Endothelial cell of hepatic sinusoid (primary cell): Measurements from ENCODE around the gene SP3.

ENCODE experiments used
- in situ Hi-C: cut with HindIII; loops from 2 replicates; pipeline ENCODE4 v1.10.0; 2017; ENCODE audit warnings: low sequenced_read_pairs

Gene SP3

DNA sequence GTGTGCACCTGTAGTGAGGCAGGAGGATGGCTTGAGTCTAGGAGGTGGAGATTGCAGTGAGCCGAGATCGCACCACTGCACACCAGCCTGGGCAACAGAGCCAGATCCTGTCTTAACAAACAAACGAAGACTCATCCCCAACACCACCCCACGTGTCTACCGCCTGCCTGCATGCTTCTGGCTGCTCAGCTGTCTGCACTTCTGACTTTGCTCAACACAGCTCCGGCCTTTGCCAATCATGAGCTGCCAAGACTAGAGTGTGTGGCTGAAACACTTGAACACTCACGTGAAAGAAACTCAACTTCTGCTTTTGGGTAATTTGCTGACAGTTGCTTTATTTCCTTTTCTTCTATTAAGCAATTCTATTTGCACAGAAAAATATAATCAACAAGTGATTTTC lies 32.1 kb upstream of the SP3 start:
- in situ Hi-C loops: no loop called here

DNA sequence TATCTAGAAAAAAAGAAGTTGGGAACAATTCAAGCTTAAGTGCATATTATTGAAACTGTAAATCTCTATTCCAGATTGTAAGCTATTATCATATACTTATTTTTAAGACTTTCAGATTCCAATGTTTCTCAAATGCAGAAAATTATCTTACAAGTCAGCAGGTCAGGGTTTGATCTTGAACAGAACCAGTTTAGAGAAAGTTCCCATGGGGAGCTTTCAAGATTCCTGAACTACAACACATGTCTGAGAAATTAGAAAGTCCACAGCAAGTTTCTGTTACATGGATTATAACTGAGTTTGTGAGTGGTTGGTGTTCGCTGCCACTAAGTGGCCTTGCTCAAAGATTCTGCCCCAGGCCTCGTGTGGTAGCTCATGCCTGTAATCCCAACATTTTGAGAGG lies 31.6 kb upstream of the SP3 start:
- in situ Hi-C loops: no loop called here

DNA sequence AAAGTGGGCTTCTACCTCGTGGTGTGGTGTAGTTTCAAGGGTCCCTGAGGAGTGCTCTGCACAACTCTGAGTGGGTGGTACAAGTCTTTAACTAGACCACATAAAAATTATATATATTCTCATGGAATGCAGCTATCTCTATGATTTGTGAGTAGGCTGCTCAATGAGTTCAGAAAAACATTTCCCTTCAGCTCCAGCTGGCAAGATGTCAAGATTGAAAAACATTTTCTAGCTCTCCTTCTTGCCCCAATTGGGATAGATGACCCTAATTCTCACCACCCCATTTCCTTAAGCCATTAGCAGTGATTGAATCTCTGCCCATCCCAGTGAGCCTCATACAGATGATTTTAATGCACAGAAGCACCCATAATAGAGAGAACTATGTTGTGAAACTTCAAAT lies 28.3 kb upstream of the SP3 start:
- in situ Hi-C loops: no loop called here

DNA sequence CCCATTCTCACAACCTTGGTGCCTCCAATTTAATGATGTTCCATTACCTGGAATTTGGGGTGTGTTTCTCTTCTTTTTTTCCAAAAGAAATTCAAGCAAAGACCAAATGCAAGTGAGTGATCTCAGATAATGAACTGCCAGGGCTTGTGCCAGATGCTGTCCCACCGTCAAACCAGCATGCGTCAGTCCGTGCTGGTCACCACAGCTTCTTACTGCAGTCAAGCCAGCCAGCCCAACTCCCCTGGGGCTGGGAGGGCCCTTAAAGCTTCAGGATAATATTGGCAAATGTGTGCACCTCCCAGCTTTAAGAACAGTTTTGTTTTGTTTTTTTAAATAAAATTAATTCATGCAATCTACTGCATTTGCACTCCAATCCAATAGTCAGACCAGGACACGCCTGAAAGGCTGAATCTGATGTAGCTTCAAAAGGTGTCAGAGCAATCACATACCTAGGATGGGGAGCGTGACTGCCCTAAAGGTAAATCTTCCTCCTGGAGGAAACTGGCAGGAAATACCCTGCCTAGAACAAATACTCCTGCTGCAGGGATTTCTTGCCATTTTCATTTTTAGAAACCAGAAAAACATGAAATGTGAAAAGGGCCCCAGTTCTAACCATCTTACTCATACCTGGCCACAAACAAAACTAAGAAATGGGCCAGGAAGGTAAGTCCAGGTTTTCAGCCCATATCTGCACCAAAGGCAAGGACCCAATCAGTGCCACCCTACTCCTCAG lies 26.8 kb upstream of the SP3 start:
- in situ Hi-C loops: no loop called here

DNA sequence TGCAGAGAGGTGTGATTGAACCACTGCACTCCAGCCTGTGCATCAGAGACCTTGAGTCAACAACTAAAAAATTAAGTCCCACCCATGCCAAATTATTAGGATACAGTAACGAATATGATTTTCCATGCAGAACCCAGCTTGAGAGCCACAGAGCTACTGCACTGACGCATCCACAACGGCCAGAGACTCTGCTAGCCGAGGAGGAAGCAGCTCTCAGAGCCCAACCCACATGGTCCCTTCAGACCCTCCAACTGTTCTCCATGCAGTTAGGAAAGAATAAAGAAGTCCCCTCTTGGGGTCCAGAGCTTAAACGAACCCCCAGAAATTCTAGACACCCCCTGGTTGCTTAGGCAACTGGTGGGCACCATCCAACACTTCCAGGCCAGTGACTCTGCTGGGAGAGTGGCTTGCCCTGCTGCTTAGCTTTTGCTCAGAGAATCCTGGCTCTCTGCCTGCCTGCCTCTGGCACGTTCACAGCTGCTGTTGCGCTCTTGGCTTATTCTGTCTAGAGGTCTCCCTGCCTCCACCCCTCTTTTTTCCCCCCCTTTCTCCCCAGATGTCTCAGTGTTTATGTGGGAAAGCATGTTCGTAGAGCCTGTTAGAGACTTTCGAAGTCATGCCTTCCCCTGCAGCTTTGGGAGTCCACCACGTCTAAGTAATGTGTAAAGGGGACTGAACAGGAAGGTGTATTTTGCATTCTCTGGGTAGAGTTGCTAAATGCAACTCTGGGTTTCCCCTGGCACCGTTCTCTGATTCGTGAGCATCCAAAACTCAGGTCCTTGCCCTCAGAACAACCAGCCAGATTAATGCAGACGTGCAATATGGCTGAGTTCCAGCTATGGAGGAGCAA lies 26.0 kb upstream of the SP3 start:
- in situ Hi-C loops: no loop called here

DNA sequence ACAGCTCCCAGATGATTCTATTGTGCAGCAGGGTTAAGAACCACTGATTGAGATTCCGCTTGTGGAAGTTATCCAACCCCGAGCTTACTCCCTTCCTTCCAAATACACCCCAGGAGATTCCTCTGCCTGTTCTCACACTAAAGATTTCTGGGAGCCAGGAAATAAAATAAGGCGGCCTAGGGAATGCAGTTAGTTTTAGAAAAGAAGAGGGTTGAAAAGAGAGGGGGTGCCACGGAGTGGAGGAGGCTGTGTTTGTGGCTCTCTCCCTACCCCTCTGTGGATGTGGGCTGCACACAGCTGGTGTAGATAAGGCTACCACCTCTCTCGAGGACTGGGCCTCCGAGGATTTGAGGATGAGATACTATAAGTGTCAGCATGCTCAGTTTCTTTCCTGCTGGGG lies 25.1 kb upstream of the SP3 start:
- in situ Hi-C loops: no loop called here

DNA sequence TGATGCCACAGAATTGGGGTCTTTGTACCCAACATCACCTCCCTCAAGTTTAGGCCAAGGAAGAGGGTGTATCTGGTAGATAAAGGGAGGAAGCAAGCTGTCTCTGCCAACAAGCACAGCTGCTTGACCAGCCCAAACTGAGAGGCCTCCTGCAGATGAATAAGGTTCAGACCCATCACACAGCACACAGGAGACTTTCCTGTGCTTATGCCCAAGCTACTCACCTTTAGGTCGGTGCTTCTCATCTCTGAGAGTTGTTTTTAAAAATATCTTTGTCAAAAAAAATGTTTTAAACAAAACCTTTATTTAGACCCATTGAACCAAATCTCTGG lies 24.7 kb upstream of the SP3 start:
- in situ Hi-C loops: loop anchor here (5.0 kb wide), 1 partner anchor 58 kb away; no protein-coding TSS in a partner anchor

DNA sequence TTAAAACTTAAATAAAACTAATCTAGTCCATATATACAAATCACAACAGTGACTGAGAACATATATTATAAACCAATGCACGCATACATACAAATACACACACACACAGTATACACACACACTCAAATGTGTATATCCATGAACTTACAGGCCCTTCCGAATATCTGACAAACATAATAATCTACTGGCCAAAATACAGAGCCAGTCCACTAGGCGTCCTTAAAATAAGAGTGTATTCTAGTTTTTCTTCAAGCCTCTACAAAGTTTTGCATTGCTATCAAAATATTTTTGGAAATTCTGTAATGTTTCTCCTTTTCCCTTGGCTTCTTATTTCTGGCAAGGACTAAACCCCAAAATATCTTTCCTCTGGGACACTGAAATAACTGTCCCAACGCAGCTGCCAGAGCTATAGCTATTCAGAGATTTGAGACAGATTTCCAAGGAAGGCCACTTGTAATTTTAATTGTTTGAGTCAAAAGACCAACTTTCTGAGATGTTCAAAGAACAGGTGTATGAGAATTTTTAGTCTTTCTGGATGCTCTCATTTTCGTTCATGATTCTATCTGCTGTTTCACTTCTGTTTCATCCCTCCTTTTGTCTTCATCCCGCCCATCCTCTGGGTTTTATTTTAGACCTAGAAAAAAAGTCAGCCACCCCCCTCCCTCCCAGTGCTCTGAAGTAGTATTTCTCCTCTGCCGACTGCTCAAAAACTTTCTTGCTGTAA lies 24.1 kb upstream of the SP3 start:
- in situ Hi-C loops: loop anchor here (5.0 kb wide), 1 partner anchor 57 kb away; no protein-coding TSS in a partner anchor

DNA sequence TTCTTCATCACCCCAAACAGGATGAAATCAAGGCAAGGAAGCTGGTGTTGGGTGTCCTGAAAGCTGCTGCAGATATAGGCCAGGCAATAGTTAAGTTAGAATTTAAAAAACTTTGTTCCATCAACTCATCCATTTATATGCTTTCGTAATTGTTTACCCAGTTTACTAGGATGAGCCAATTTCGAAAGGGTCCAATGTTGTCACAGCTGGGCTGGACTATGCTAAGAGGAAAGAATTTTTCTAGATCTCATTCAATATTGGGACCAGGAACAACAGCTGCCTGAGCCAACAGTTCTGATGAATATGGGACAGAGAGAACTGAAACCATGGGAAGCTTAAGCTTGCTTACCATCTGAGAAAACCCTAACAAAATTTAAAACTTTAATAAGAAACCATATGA lies 21.6 kb upstream of the SP3 start:
- in situ Hi-C loops: loop anchor here (5.0 kb wide), 1 partner anchor 55 kb away; no protein-coding TSS in a partner anchor

DNA sequence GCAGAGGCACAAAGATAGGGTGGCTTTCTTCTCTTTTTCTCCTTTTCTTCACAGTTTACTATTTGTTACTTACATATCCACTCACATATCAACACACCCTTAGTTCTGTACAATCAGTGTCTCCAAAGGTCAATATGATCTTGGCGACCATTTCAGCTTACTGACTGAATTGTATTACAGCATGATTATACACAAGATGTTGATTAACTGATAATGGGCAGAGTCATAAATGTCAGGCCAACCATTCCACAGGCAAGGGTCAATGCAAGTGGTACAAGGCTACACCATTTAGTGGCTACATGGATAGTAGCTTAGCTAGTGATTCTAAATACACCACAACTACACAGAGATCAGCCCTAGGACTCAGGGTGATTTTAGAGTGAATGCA lies 20.4 kb upstream of the SP3 start:
- in situ Hi-C loops: loop anchor here (5.0 kb wide), 1 partner anchor 53 kb away; no protein-coding TSS in a partner anchor

DNA sequence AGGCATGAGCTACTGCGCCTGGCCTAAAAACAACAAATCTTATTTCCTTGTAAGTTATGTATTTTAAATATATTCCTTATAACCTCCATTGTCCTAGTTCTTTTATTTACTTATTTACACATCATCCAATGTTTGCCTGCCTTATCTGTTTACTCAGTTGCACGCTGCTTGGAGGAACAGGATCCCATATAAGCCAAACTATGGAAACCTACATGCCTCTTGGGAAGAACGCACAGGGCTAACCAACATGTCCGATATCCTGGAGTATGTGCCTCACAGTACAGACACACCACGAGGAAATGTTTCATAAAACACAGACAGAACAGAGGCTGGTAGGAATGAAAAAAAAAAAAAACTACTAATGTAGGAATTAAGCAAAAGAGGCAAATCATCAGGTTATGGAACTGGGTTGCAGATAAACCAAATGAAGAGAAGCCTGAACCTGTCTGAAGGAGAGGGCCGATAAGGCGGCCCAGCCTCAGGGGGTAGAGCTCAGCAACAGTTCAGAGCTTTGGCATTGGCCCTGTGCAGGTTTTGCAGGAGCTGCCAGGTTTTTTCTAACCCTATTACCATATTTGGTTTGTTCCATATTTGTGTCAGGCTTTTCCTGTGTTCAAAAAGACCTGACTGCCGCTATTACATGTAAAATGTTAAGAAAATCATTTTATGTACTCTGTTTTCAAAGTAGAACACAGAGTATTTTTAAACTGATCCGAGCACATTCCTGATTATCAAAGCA lies 19.9 kb upstream of the SP3 start:
- in situ Hi-C loops: loop anchor here (5.0 kb wide), 1 partner anchor 53 kb away; no protein-coding TSS in a partner anchor

DNA sequence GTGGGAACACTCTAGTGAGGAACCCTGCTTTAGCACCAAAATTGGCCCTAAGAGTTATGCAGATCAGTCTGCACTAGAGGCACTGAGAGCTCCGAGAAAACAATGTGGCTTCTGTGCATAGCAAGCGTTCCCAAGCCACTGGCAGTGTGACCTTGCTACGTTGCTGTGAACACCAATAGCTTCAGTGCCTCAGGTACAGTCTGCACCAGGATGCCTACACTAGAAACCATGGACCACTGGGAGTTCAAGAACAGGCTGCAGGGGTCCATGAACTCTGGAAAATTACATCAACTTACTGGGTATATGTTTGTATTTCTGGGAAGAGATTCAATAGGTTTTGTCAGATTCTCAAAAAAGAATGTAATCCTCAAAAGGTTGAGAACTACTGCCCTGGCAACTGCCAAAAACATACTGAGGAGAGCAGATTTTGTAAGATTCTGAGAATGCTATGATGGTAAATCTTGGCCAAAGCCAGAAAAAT lies 18.3 kb upstream of the SP3 start:
- in situ Hi-C loops: no loop called here

DNA sequence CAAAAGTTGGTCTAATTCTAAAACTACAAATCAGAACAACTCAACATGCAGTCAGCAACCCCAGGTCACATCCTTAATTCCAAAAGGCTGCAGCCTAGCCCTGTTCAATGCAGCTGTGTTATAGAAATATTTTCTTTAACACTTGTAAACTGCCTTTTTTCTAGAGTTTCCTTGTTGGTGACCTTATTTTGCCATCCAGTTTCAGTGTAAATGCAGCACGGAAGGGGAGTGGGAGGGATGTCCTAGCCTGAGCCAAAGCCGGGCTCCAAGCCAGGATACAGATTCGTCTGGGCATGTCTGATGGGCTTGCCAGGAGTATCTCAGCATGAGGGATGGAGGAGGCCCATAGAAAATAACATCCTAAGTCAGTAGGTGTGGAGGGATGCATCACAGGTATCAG lies 17.7 kb upstream of the SP3 start:
- in situ Hi-C loops: no loop called here

DNA sequence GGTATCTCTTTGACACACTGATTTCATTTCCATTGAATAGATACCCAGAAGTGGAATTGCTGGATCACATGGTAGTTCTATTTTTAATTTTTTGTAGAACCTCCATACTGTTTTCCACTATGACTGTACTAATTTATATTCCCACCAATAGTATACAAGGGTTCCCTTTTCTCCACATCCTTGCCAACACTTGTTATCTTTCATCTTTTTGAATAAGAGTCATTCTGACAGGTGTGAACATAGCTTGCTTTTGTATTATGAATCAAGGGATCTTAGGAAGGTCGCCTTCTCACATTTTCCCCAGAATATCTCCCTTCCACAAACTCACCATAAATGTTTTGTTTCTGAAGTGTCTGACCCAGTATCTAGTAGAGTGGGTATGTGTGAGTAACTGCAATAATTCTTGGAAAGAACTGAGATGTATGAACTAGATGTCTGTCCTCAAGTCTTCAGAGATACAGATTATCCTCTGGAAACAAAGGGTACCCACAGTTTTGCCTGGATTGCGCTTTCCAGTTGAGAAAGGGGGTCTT lies 17.1 kb upstream of the SP3 start:
- in situ Hi-C loops: no loop called here

DNA sequence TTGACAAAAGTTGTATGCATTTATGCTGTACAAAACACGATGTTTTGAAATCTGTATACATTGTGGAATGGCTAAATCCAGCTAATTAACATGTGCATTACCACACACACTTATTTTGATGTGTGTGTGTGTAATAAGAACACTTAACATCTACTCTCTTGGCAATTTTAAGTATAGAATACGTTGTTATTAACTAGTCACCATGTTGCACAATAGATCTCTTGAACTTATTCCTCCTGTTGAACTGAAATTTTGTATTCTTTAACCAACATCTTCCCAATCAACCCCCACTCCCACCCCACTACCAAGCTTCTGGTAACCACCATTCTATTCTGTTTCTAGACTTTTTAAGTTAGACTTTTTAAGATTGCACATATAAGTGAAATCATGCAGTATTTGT lies 16.3 kb upstream of the SP3 start:
- in situ Hi-C loops: no loop called here

DNA sequence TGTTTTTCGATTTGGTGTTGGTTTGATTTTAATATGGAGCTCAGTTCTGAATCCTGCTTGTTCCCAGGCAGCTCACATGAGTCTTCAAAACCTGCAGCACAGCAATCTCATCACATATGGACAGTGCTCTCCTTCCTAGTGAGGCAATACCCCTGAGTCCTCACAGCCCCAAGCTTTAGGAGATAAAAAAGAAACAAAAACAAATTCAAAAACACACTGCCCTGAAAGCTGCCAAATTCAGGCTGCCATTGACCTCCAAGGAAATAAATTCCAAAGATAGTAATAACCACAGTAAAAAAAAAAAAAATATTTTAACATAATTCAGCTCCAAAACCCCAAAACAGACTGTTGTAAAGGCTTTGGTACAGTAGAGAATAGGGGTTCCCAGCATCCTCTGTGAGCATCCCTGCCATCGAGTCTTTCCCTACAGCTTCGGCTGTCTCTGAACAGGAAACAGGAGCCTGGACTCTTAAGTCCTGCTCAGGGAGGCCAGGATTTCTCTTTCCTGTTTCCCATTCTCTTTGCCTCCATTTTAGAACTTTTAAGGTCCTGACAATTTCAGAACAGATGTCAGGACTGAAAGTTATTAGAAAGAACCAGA lies 14.7 kb upstream of the SP3 start:
- in situ Hi-C loops: no loop called here

DNA sequence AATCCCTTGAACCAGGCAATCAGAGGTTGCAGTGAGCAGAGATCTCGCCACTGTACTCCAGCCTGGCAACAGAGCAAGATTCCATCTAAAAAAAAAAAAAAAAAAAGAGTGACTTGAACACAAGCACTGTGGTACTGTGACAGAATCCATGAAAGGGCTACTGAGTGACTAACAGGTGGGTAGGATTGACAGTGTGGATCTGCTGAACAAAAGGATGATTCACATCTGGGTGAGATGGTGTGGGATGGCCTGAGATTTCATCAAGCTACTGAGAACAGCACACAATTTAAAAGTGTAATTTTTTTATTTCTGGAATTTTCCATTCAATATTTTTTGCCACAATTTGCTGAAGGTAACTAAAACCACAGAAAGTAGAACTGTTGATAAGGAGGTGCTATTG lies 13.3 kb upstream of the SP3 start:
- in situ Hi-C loops: no loop called here

DNA sequence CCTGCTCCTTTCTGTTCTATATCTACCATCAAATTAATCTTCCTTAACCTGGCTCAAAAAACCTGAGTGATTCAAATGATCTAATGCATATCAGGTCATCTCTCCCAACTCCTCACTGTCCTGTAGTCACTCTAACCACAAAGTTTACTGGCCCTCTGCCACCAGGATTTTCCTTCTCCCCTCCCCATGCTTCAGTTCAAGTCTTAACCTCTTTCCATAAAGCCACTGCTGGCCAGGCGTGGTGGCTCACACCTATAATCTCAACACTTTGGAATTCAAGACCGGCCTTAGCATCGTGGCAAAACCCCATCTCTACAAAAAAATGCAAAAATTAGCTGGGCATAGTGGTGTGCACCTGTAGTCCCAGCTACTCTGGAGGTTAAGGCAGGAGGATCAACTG lies 7.5 kb upstream of the SP3 start:
- in situ Hi-C loops: no loop called here

DNA sequence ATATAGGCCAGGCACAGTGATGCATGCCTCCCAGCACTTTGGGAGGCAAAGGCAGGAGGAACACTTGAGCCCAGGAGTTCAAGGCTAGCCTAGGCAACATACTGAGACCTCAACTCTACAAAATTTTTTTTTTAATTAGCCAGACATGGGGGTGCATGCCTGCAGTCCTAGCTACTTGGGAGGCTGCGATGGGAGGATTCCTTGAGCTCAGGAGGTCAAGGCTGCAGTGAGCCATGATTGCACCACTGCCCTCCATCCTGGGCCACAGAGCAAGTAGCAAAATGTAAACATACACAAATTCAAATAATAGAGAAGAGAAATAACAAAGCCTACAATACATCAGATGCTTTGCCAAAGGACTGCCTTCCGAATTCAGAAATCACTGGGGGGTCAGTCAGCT lies 7.0 kb upstream of the SP3 start:
- in situ Hi-C loops: no loop called here

DNA sequence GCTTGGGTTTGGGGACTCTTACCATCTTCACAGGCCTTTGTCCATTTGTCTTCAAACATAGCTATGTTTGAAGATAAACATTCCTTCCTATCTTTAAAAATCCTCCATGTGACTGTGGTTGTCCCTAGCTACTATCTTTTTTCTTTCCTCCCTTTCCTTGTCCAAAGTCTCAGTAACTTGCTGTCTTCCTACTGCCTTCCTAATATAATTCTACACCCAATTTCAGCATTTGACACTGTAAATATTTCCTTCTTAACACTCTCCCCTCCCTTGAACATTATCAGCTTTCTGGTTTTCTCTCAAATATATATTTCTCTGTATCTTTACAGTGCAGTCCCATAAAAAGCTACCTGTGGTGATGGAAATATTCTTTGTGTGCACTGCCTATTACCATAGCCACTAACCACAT lies 5.3 kb upstream of the SP3 start:
- in situ Hi-C loops: no loop called here
